GM21367 (cell line): ENCODE measurements around the gene CUEDC1.

ENCODE experiments used
- ATAC-seq: cut with Tn5 transposase; IDR thresholded peaks from one replicate; pipeline ENCODE4 v1.9.1; 2021; ENCODE audit not compliant: unreplicated experiment

Gene CUEDC1

GRCh38 chr17:57866319-57866718 lies 88.9 kb downstream of the CUEDC1 start:
- no peak for ATAC-seq

- no peak for ATAC-seq
Measured at GRCh38 chr17:57864273-57864672, 90.9 kb downstream of the CUEDC1 start.

- no peak for ATAC-seq
Measured at GRCh38 chr17:57862694-57863667, 92.2 kb downstream of the CUEDC1 start.

- ATAC-seq, result no peak
Measured at GRCh38 chr17:57861790-57862693, 93.2 kb downstream of the CUEDC1 start.

- no peak for ATAC-seq
Measured at GRCh38 chr17:57861000-57861789, 94.0 kb downstream of the CUEDC1 start.

GRCh38 chr17:57860414-57860999 lies 94.7 kb downstream of the CUEDC1 start:
- no peak for ATAC-seq

GRCh38 chr17:57859601-57860413 lies 95.4 kb downstream of the CUEDC1 start:
- no peak for ATAC-seq

- ATAC-seq, result no peak
Measured at GRCh38 chr17:57858838-57859237, 96.4 kb downstream of the CUEDC1 start.

- ATAC-seq, result no peak
Measured at GRCh38 chr17:57856792-57857620, 98.2 kb downstream of the CUEDC1 start.

- no peak for ATAC-seq
Measured at GRCh38 chr17:57855391-57856035, 99.7 kb downstream of the CUEDC1 start.

GRCh38 chr17:57853695-57854094 lies 101.5 kb downstream of the CUEDC1 start:
- ATAC-seq, result no peak

- no peak for ATAC-seq
Measured at GRCh38 chr17:57852955-57853328, 102.3 kb downstream of the CUEDC1 start.

- no peak for ATAC-seq
Measured at GRCh38 chr17:57852092-57852954, 102.9 kb downstream of the CUEDC1 start.

GRCh38 chr17:57849874-57850754 lies 105.1 kb downstream of the CUEDC1 start, which contains the start of gene MRPS23:
TSS of gene MRPS23 (minus strand) at chr17:57850044. CDS start at chr17:57850010, 34 bp downstream.
- ATAC-seq, result peak; percentile 89

- no peak for ATAC-seq
Measured at GRCh38 chr17:57849163-57849873, 105.9 kb downstream of the CUEDC1 start.
